HepG2 (cell line): ENCODE measurements around the gene BCAT1. TPM values are rescaled to one million over a fixed set of nuclear protein-coding genes. Genes with fewer than 3 reads are reported as not detected.

Experiments
- ATAC-seq: fragments of 200-7000 bp; cut with Tn5 transposase; 3 replicates; pipeline ENCODE4 v1.9.1; 2020; ENCODE audit warnings: mild to moderate bottlenecking, moderate library complexity
- BruUV-seq: library from RNA; stranded (reverse); fragments of 400-500 nt; replicated peaks from 2 replicates; lab custom pipeline; 2021; lab: Mats Ljungman, UMichigan
- CTCF ChIA-PET: fragments of 300-600 bp; formaldehyde crosslinking; extraction: SDS; loops from one replicate; lab custom pipeline; 2021; ENCODE audit warnings: low total read pairs, inconsistent platforms, low intra/inter-chr PET ratio; lab: Yijun Ruan, JAX
- POLR2A ChIA-PET: fragments of 350-600 bp; sonication (Branson Sonifier 250); formaldehyde crosslinking; loops from one replicate; lab custom pipeline; 2020; ENCODE audit warnings: antibody characterized with exemption, inconsistent platforms; lab: Yijun Ruan, JAX
- DNase-seq: peaks from one replicate; pipeline ENCODE4 v3.0.0-alpha.2; 2015; ENCODE audit warnings: low spot score
- FAIRE-seq: peaks from 3 replicates; lab custom pipeline; 2011; peaks lifted over from hg19 to GRCh38; lab: Jason Lieb, UNC
- H2AFZ ChIP-seq: one replicate; pipeline ENCODE4 v1.6.1; 2011; ENCODE audit warnings: low read length, inconsistent platforms
- H3K27ac ChIP-seq: fragments of 300-600 bp; 3 replicates; pipeline ENCODE4 v1.8.0; 2011; ENCODE audit warnings: mixed run types, mild to moderate bottlenecking, mixed read lengths, low read length, inconsistent platforms; ENCODE audit not compliant: insufficient read depth; ENCODE audit errors: extremely low read length
- H3K27me3 ChIP-seq, 2 experiments: fragments of 200-600 bp in 1 of 2; 2 replicates in 1 of 2; 3 replicates in 1 of 2; pipeline versions ENCODE4 v1.6.0 to v1.8.0; 2011; ENCODE audit warnings: low read length in 2 of 2, mild to moderate bottlenecking in 2 of 2, moderate library complexity in 2 of 2, inconsistent platforms in 1 of 2; ENCODE audit not compliant: insufficient read depth in 2 of 2, control insufficient read depth in 1 of 2
- H3K36me3 ChIP-seq, 2 experiments: fragments of 200-600 bp in 1 of 2; replicated peaks in 1 of 2; 2 replicates in 1 of 2; 3 replicates in 1 of 2; pipeline versions ENCODE4 v1.5.1 to v1.8.0; 2011; ENCODE audit warnings: low read length in 2 of 2, inconsistent platforms in 1 of 2; ENCODE audit not compliant: insufficient read depth in 2 of 2, control insufficient read depth in 1 of 2
- H3K4me1 ChIP-seq: 2 replicates; pipeline ENCODE4 v1.5.1; 2012; ENCODE audit warnings: low read length, inconsistent platforms; ENCODE audit not compliant: insufficient read depth
- H3K4me2 ChIP-seq: 2 replicates; pipeline ENCODE4 v1.6.0; 2011; ENCODE audit warnings: low read depth, low read length, inconsistent platforms
- H3K4me3 ChIP-seq, 3 experiments: fragments of 200-600 bp in 1 of 3; sonication (generic), shearing (Covaris generic) in 1 of 3; replicated peaks in 1 of 3; 2 replicates each; pipeline ENCODE4 v1.5.1; 2011 to 2016; ENCODE audit warnings: low read length in 3 of 3, inconsistent platforms in 2 of 3, low read depth in 2 of 3, mild to moderate bottlenecking in 2 of 3, control low read depth in 1 of 3, mixed read lengths in 1 of 3; ENCODE audit not compliant: insufficient read depth in 1 of 3
- H3K79me2 ChIP-seq: one replicate; pipeline ENCODE4 v1.6.1; 2011; ENCODE audit warnings: low read length, inconsistent platforms; ENCODE audit not compliant: insufficient read depth
- H3K9ac ChIP-seq: 2 replicates; pipeline ENCODE4 v1.6.0; 2011; ENCODE audit warnings: mild to moderate bottlenecking, low read depth, low read length, inconsistent platforms; ENCODE audit not compliant: insufficient read depth
- H3K9me3 ChIP-seq: 2 replicates; pipeline ENCODE4 v1.5.1; 2012; ENCODE audit warnings: mild to moderate bottlenecking, low read length
- H4K20me1 ChIP-seq: 2 replicates; pipeline ENCODE4 v1.6.0; 2011; ENCODE audit warnings: inconsistent platforms, mild to moderate bottlenecking, low read length, moderate library complexity; ENCODE audit not compliant: insufficient read depth
- FLYWCH1 ChIP-seq: sonication (generic); formaldehyde crosslinking; IDR thresholded peaks from 2 replicates; pipeline ENCODE4 v1.8.1; 2023; ENCODE audit warnings: mild to moderate bottlenecking, missing genetic modification reagents
- GFI1 ChIP-seq: sonication (generic); formaldehyde crosslinking; IDR thresholded peaks from 2 replicates; pipeline ENCODE4 v1.5.0; 2020; ENCODE audit warnings: missing genetic modification reagents, mild to moderate bottlenecking, borderline replicate concordance
- KLF13 ChIP-seq: sonication (generic); formaldehyde crosslinking; IDR thresholded peaks from 2 replicates; pipeline ENCODE4 v1.4.0; 2020; ENCODE audit warnings: mild to moderate bottlenecking, missing genetic modification reagents
- KMT2B ChIP-seq: IDR thresholded peaks from 2 replicates; pipeline ENCODE4 v1.6.1; 2016; ENCODE audit warnings: missing genetic modification reagents, missing compliant biosample characterization
- NCOA2 ChIP-seq: sonication (generic); formaldehyde crosslinking; IDR thresholded peaks from 2 replicates; pipeline ENCODE4 v1.8.0; 2022; ENCODE audit warnings: inconsistent platforms
- PHF21A ChIP-seq: sonication (generic); formaldehyde crosslinking; IDR thresholded peaks from 2 replicates; pipeline ENCODE4 v1.5.0; 2020; ENCODE audit warnings: mild to moderate bottlenecking, missing genetic modification reagents
- PRPF4 ChIP-seq: fragments of 200-400 bp; formaldehyde crosslinking; IDR thresholded peaks from 2 replicates; pipeline ENCODE4 v1.6.1; 2016; ENCODE audit warnings: low read length, low read depth; ENCODE audit not compliant: poor library complexity, severe bottlenecking
- SIN3A ChIP-seq: IDR thresholded peaks from 2 replicates; pipeline ENCODE4 v1.6.1; 2011; ENCODE audit warnings: low read depth, mild to moderate bottlenecking, control low read depth, low read length, borderline replicate concordance
- SNAI1 ChIP-seq: sonication (generic); formaldehyde crosslinking; IDR thresholded peaks from 2 replicates; pipeline ENCODE4 v1.5.0; 2020; ENCODE audit warnings: mild to moderate bottlenecking, missing genetic modification reagents, borderline replicate concordance
- XRCC5 ChIP-seq: fragments of 200-400 bp; formaldehyde crosslinking; optimal IDR thresholded peaks from 2 replicates; pipeline ENCODE3; 2017; ENCODE audit warnings: mild to moderate bottlenecking, low read length
- ZNF124 ChIP-seq: sonication (generic); formaldehyde crosslinking; IDR thresholded peaks from 2 replicates; pipeline ENCODE4 v1.4.0; 2020; ENCODE audit warnings: missing genetic modification reagents
- ZNF34 ChIP-seq: sonication (generic); formaldehyde crosslinking; IDR thresholded peaks from 2 replicates; pipeline ENCODE4 v1.4.0; 2020; ENCODE audit warnings: mild to moderate bottlenecking, missing genetic modification reagents, borderline replicate concordance
- ZNF777 ChIP-seq: sonication (generic); formaldehyde crosslinking; IDR thresholded peaks from 2 replicates; pipeline ENCODE4 v1.4.0; 2020; ENCODE audit warnings: missing genetic modification reagents
- ZNF879 ChIP-seq: sonication (generic); formaldehyde crosslinking; IDR thresholded peaks from 2 replicates; pipeline ENCODE4 v1.8.1; 2023; ENCODE audit warnings: missing genetic modification reagents
- ZNF891 ChIP-seq: sonication (generic); formaldehyde crosslinking; IDR thresholded peaks from 2 replicates; pipeline ENCODE4 v1.5.0; 2020; ENCODE audit warnings: mild to moderate bottlenecking, missing genetic modification reagents
- WGBS: methylation state at CpG from one replicate; pipeline ENCODE4 v1.1.6; 2017; ENCODE audit warnings: low lambda C conversion rate; 5-methylcytosine and 5-hydroxymethylcytosine counted together
- in situ Hi-C: cut with HindIII; loops from 2 replicates; pipeline ENCODE4 v1.10.0; 2017; ENCODE audit warnings: low pct_unique_long_range_greater_than_20kb; ENCODE audit not compliant: extremely low pct_ligation_motif_present
- intact Hi-C: fragments of 100-400 bp; cut with micrococcal nuclease; formaldehyde crosslinking; loops from one replicate; pipeline ENCODE4 v1.10.0; 2022; ENCODE audit not compliant: unreplicated experiment
- polyA plus RNA-seq, 8 experiments: library from polyadenylated mRNA; depleted of rRNA in 3 of 8; stranded (reverse) in 7 of 8; unstranded in 1 of 8; fragments of >200 nt; fragmentation: Illumina TruSeq in 4 of 8; extraction: Trizol in 4 of 8; gene quantifications; 2 replicates each; pipeline versions ENCODE4 v1.2.1 to v1.2.3, GENCODE V29; 2011 to 2016; ENCODE audit warnings: low read depth in 4 of 8, missing spikeins in 1 of 8, mixed read lengths in 1 of 8; ENCODE audit not compliant: insufficient read depth in 1 of 8
- total RNA-seq, 5 experiments: library from RNA; depleted of rRNA; stranded (reverse); fragments of >200 nt; fragmentation: Illumina TruSeq; extraction: Trizol; gene quantifications; 2 replicates each; pipeline ENCODE4 v1.2.3, GENCODE V29; 2016; ENCODE audit warnings: low read depth in 1 of 5
- TF ChIP-seq, protein P1 (sequence below): sonication (generic); formaldehyde crosslinking; IDR thresholded peaks from 2 replicates; pipeline ENCODE4 v1.4.0; 2020; ENCODE audit warnings: low read depth, mild to moderate bottlenecking, missing genetic modification reagents
- TF ChIP-seq, protein P2 (sequence below): IDR thresholded peaks from 2 replicates; pipeline ENCODE4 v1.6.1; 2016; ENCODE audit warnings: mild to moderate bottlenecking, missing biosample characterization, missing genetic modification reagents
- TF ChIP-seq, protein P3 (sequence below): sonication (generic); formaldehyde crosslinking; IDR thresholded peaks from 2 replicates; pipeline ENCODE4 v1.8.1; 2022; ENCODE audit warnings: low read depth, mild to moderate bottlenecking, missing genetic modification reagents

Gene BCAT1
- total and polyA plus RNA-seq, 2 of the 13 experiments (the other 11 are each of a cell fraction or from before 2014, with no cell fraction given), result 8.0 to 75.5 TPM

DNA sequence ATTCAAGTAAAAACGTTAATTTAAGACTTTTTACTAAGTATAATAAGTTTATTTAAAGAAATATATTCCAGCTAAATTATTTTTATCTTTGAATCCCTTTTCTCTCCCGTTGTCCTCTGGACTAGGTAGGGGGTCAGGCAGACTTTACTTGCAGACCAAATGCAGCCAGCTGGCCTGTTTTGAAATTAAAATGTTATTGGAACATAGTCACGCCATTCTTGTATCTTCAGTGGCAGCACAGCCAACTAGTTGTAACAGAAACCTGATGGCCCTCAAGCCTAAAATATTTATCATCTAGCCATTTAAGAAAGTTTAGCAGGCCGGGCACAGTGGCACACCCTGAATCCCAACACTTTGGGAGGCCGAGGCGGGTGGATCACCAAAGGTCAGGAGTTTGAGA lies 52.7 kb downstream of the BCAT1 start:
- no peaks in the 10 kb centered on the region for H3K4me1 ChIP-seq
- no peak overlapping the region for H2AFZ ChIP-seq
- H3K27ac ChIP-seq, result no peak overlapping the region
- no peak overlapping the region for H3K4me2 ChIP-seq
- H3K27me3 ChIP-seq, result no peaks in the 10 kb centered on the region
- H3K9ac ChIP-seq, result no peak overlapping the region
- intact Hi-C loops (no loop called here), in situ Hi-C loops (no loop called here)
- DNase-seq (no peak), FAIRE-seq (no peak), ATAC-seq (no peak)
- no peaks in the 10 kb centered on the region for H3K9me3 ChIP-seq
- peaks cover 0 to 4% of the 10 kb centered on the region in 2 experiments; a peak in 1 of 5 replicates for H3K36me3 ChIP-seq
- ChIA-PET CTCF (no interaction called here), POLR2A (no interaction called here)
- WGBS, result 93% methylated on average over 6 of the region's 6 CpGs
- no TSS peak for BruUV-seq
- H3K79me2 ChIP-seq, result no peaks in the 10 kb centered on the region
- no peak for TF ChIP-seq ZNF777 (CRISPR knock-in tag)
- TF ChIP-seq, protein P1, sequence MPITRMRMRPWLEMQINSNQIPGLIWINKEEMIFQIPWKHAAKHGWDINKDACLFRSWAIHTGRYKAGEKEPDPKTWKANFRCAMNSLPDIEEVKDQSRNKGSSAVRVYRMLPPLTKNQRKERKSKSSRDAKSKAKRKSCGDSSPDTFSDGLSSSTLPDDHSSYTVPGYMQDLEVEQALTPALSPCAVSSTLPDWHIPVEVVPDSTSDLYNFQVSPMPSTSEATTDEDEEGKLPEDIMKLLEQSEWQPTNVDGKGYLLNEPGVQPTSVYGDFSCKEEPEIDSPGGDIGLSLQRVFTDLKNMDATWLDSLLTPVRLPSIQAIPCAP, result no peak
- TF ChIP-seq FLYWCH1 (CRISPR knock-in tag), result no peak
- TF ChIP-seq PHF21A, result no peak
- no peak for TF ChIP-seq ZNF124 (CRISPR knock-in tag)
- no peak for TF ChIP-seq GFI1 (CRISPR knock-in tag)
- no peak for TF ChIP-seq NCOA2
- no peak overlapping the region for H3K4me3 ChIP-seq
- no peaks in the 10 kb centered on the region for H4K20me1 ChIP-seq

DNA sequence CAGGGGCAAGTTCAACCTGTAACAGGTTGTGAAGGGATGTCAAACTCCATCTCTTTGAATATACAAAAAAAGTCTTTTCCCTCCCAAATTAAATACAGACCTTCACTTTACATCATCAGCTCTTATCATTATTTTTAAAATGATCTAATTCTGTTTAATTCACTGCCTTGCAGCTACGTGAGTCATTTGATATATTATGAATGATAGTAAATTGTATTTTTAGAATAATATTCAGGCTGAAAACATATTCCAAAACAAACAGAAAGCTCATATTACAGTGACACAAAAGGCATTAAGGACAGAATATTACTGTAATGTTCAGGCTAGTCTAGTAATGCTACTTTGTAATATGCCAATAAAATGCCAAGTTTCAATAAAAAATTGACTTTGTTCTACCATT lies 53.3 kb downstream of the BCAT1 start:
- ChIA-PET POLR2A (no interaction called here), CTCF (no interaction called here)
- in situ Hi-C loops, result no loop called here
- Histone ChIP-seq H4K20me1 (no peaks in the 10 kb centered on the region), H3K4me1 (no peaks in the 10 kb centered on the region), H3K4me2 (no peak overlapping the region), H3K79me2 (no peaks in the 10 kb centered on the region), H3K36me3 (peaks cover 0 to 8% of the 10 kb centered on the region in 2 experiments; a peak in 1 of 5 replicates), H3K4me3 (no peak overlapping the region), H2AFZ (no peak overlapping the region), H3K9me3 (no peaks in the 10 kb centered on the region), H3K27me3 (no peaks in the 10 kb centered on the region), H3K9ac (no peak overlapping the region), H3K27ac (no peak overlapping the region)
- intact Hi-C loops, result no loop called here
- WGBS, result 87% methylated on average over 1 of the region's 1 CpG
- no peak for ATAC-seq
- no TSS peak for BruUV-seq
- no peak for DNase-seq
- no peak for FAIRE-seq
- TF ChIP-seq, protein P2, sequence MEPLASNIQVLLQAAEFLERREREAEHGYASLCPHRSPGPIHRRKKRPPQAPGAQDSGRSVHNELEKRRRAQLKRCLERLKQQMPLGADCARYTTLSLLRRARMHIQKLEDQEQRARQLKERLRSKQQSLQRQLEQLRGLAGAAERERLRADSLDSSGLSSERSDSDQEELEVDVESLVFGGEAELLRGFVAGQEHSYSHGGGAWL, result no peak
- TF ChIP-seq PRPF4, result no peak
- TF ChIP-seq KMT2B (CRISPR knock-in tag), result no peak
- no peak for TF ChIP-seq ZNF891 (CRISPR knock-in tag)
- TF ChIP-seq ZNF879 (CRISPR knock-in tag), result no peak
- TF ChIP-seq XRCC5, result no peak
- TF ChIP-seq, protein P3, sequence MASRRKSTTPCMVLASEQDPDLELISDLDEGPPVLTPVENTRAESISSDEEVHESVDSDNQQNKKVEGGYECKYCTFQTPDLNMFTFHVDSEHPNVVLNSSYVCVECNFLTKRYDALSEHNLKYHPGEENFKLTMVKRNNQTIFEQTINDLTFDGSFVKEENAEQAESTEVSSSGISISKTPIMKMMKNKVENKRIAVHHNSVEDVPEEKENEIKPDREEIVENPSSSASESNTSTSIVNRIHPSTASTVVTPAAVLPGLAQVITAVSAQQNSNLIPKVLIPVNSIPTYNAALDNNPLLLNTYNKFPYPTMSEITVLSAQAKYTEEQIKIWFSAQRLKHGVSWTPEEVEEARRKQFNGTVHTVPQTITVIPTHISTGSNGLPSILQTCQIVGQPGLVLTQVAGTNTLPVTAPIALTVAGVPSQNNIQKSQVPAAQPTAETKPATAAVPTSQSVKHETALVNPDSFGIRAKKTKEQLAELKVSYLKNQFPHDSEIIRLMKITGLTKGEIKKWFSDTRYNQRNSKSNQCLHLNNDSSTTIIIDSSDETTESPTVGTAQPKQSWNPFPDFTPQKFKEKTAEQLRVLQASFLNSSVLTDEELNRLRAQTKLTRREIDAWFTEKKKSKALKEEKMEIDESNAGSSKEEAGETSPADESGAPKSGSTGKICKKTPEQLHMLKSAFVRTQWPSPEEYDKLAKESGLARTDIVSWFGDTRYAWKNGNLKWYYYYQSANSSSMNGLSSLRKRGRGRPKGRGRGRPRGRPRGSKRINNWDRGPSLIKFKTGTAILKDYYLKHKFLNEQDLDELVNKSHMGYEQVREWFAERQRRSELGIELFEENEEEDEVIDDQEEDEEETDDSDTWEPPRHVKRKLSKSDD (CRISPR knock-in tag), result no peak
- TF ChIP-seq SIN3A, result no peak
- TF ChIP-seq KLF13 (CRISPR knock-in tag), result no peak
- no peak for TF ChIP-seq ZNF34
- TF ChIP-seq SNAI1 (CRISPR knock-in tag), result no peak
